WERI-Rb-1 (cell line): ENCODE measurements around the gene LRRC10B.
A peak's percentile ranks its signal among the peaks of the same experiment; 100 is the strongest.
"Not testable (repeated sequence)": the region's sequence is repeated elsewhere in the genome, so short reads cannot be mapped to it uniquely, and the experiment has no call there.

ENCODE experiments used
- DNase-seq: peaks from one replicate; pipeline ENCODE4 v3.0.0-alpha.2; 2020
- H3K27ac ChIP-seq: fragments of 250-450 bp; sonication (Bioruptor Pico); 2 replicates; pipeline ENCODE4 v1.5.1; 2020; ENCODE audit warnings: mild to moderate bottlenecking, moderate library complexity
- H3K27me3 ChIP-seq: fragments of 250-450 bp; sonication (Bioruptor Pico); 2 replicates; pipeline ENCODE4 v1.5.1; 2021; ENCODE audit warnings: mild to moderate bottlenecking, low read depth, moderate library complexity; ENCODE audit not compliant: insufficient read depth, severe bottlenecking
- H3K36me3 ChIP-seq: fragments of 250-450 bp; sonication (Bioruptor Pico); 2 replicates; pipeline ENCODE4 v1.5.1; 2020; ENCODE audit warnings: mild to moderate bottlenecking, moderate library complexity
- H3K4me3 ChIP-seq: 2 replicates; pipeline ENCODE4 v1.5.1; 2011; ENCODE audit warnings: low read depth, mild to moderate bottlenecking, control low read depth, low read length
- H3K9me3 ChIP-seq: fragments of 250-450 bp; sonication (Bioruptor Pico); 2 replicates; pipeline ENCODE4 v1.5.1; 2021; ENCODE audit warnings: mild to moderate bottlenecking, moderate library complexity; ENCODE audit not compliant: severe bottlenecking
- CTCF ChIP-seq: IDR thresholded peaks from 2 replicates; pipeline ENCODE4 v1.5.1; 2011; ENCODE audit warnings: low read depth, mild to moderate bottlenecking, control low read depth, inconsistent platforms, low read length

LRRC10B gene

DNA sequence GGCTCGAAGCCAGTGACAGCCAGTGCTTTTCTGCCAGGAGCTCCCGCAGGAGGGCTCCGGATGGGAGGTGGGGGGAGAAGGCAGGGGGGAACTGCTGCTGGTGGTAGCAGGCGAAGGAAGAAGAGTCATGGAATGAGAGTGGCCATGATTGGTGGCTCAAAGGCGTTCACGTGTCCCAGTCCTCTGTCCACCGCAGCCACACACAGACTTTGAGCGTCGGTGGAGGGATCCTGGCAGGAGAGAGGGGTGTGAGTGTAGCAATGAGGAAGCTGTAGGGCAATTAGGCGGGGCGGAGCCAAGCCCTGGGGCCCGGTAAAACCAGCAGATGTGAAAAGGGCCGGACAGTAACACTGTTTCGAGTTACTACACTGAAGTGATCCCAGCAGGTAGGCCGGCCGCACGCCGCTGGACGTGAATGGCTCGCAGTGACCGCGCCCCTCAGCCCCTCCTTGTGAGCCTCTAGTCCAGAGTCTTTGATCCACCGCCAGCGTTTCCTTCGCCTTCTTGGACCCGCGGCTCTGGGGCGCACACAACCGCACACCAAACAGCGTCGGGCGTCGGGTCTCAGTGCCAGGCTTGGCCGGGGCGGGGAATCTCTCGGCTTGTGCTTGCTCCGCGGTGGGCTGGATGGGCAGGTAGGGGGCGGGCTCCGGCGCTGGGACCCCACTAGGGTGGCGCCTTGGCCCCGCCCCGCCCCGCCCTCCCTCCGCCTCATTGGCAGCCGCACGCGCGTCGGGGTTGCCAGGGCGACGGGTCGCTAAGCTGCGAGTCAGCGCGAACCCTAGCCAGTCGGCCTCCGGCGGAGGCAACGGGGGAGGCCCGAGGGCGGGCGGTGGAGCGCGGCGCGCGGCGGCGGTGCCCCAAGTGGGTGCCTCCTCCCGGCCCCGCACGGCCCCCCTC is at the start of gene LRRC10B:
Gene LRRC10B (plus strand): TSS at position 788 of the 900 bp plus-strand sequence. CDS start 250 bp downstream, outside the sequence.
- Histone ChIP-seq H3K4me3 (peak within 1 kb of the TSS; percentile 8), H3K27ac (no peak within 1 kb of the TSS), H3K9me3 (no peaks in the 10 kb centered on the region), H3K36me3 (no peaks in the 10 kb centered on the region), H3K27me3 (no peaks in the 10 kb centered on the region)
- no peak for TF ChIP-seq CTCF
- no peak for DNase-seq

GRCh38 chr11:61460474-61460881 is 48.1 kb upstream of the LRRC10B start:
- Histone ChIP-seq H3K27ac (no peak overlapping the region), H3K36me3 (no peaks in the 10 kb centered on the region; the same call in 1 of the 2 replicates), H3K4me3 (no peak overlapping the region), H3K27me3 (no peaks in the 10 kb centered on the region), H3K9me3 (no peaks in the 10 kb centered on the region)
- TF ChIP-seq CTCF, result no peak
- no peak for DNase-seq

GRCh38 chr11:61460986-61461385 is 47.6 kb upstream of the LRRC10B start:
- DNase-seq, result no peak
- no peaks in the 10 kb centered on the region for H3K27me3 ChIP-seq
- no peak overlapping the region for H3K4me3 ChIP-seq
- no peaks in the 10 kb centered on the region for H3K9me3 ChIP-seq
- TF ChIP-seq CTCF, result peak; percentile 41; the same call in 1 of the 2 replicates
- no peak overlapping the region for H3K27ac ChIP-seq
- no peaks in the 10 kb centered on the region; the same call in 1 of the 2 replicates for H3K36me3 ChIP-seq

DNA sequence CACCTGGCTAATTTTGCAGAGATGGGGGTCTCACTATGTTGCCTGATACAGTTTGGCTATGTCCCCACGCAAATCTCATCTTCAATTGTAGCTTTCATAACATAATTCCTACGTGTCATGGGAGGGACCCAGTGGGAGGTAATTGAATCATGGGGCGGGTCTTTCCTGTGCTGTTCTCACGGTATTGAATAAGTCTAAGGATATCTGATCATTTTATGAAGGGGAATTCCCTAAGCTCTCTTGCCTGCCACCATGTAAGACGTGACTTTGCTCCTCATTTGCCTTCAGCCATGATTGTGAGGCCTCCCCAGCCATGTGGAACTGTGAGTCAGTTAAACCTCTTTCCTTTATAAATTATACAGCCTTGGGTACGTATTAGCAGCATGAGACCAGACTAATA is 40.9 kb upstream of the LRRC10B start:
- H3K27me3 ChIP-seq, H3K9me3 ChIP-seq, DNase-seq, H3K36me3 ChIP-seq, H3K4me3 ChIP-seq, H3K27ac ChIP-seq: not testable (repeated sequence)

GRCh38 chr11:61468002-61468401 is 40.5 kb upstream of the LRRC10B start:
- no peak for DNase-seq
- no peak overlapping the region for H3K27ac ChIP-seq
- TF ChIP-seq CTCF, result no peak
- H3K4me3 ChIP-seq, result no peak overlapping the region
- no peaks in the 10 kb centered on the region for H3K36me3 ChIP-seq
- H3K9me3 ChIP-seq, result no peaks in the 10 kb centered on the region
- no peaks in the 10 kb centered on the region for H3K27me3 ChIP-seq

DNA sequence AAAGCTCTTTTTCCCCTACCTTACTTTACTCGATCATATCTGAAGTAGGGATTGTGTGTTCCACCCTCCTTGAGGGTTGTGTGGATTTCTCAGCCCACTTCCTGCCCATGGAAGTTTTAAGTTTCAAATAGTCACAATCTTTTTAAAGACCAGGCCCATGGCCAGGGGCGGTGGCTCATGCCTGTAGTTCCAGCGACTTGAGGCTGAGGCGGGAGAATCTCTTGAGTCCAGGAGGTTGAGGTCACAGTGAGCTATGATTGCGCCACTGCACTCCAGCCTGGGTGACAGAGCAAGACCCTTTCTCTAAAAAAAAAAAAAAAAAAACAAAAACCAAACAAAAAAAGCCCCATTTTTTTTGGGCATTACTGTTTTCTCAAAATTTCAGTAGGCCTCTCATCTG is 36.3 kb upstream of the LRRC10B start:
- Histone ChIP-seq H3K4me3 (no peak overlapping the region), H3K27ac (no peak overlapping the region), H3K9me3 (no peaks in the 10 kb centered on the region), H3K27me3 (no peaks in the 10 kb centered on the region), H3K36me3 (no peaks in the 10 kb centered on the region)
- TF ChIP-seq CTCF, result no peak
- DNase-seq, result no peak
